A549 (cell line): ENCODE data around the gene ADAR.

Source experiments
- CTCF ChIP-seq: fragments of >200 bp; sonication (Bioruptor Twin); formaldehyde crosslinking; IDR thresholded peaks from 3 replicates; pipeline ENCODE4 v1.5.1; 2016
- HDAC2 ChIP-seq: fragments of 200-600 bp; sonication (generic); IDR thresholded peaks from 2 replicates; pipeline ENCODE4 v1.6.1; 2016
- JUN ChIP-seq, 2 experiments: fragments of >200 bp; sonication (Bioruptor Twin); formaldehyde crosslinking; IDR thresholded peaks; 2 replicates in 1 of 2; 3 replicates in 1 of 2; pipeline ENCODE4 v1.6.1; 2016 to 2017
- KDM1A ChIP-seq: fragments of 200-600 bp; sonication (generic); IDR thresholded peaks from 2 replicates; pipeline ENCODE4 v1.6.1; 2016; ENCODE audit warnings: low read depth, mild to moderate bottlenecking
- MAX ChIP-seq: IDR thresholded peaks from 2 replicates; pipeline ENCODE4 v1.6.1; 2012
- NPAS2 ChIP-seq: fragments of 250-450 bp; sonication (Bioruptor Pico); IDR thresholded peaks from 2 replicates; pipeline ENCODE4 v1.8.0; 2022; ENCODE audit warnings: mild to moderate bottlenecking, moderate library complexity, borderline replicate concordance
- NR3C1 ChIP-seq: fragments of >200 bp; sonication (Bioruptor Twin); formaldehyde crosslinking; IDR thresholded peaks from 3 replicates; pipeline ENCODE4 v1.6.1; 2017
- PBX3 ChIP-seq: IDR thresholded peaks from 2 replicates; pipeline ENCODE4 v1.6.1; 2012
- POLR2A ChIP-seq: IDR thresholded peaks from 2 replicates; pipeline ENCODE4 v1.6.1; 2012; ENCODE audit warnings: mild to moderate bottlenecking, low read length
- POLR2AphosphoS2 ChIP-seq: conservative IDR thresholded peaks from 2 replicates; pipeline ENCODE4 v1.6.1; 2012; ENCODE audit warnings: low read length, improper control_type of control experiment, inconsistent platforms
- SREBF2 ChIP-seq: fragments of 450-650 bp; IDR thresholded peaks from 2 replicates; pipeline ENCODE4 v1.6.1; 2014; ENCODE audit warnings: mild to moderate bottlenecking, moderate library complexity
- ZC3H11A ChIP-seq: fragments of 450-650 bp; IDR thresholded peaks from 2 replicates; pipeline ENCODE4 v1.6.1; 2014; ENCODE audit warnings: antibody characterized with exemption, mild to moderate bottlenecking

GRCh38 chr1:154552036-154552435 is 56.0 kb downstream of the ADAR start:
- TF ChIP-seq PBX3 (no peak), CTCF (no peak), POLR2AphosphoS2 (no peak), POLR2A (no peak), JUN (IDR thresholded peaks at IDR 0.05) (no peak), MAX (no peak), SREBF2 (no peak), NR3C1 (no peak), HDAC2 (no peak), NPAS2 (no peak), KDM1A (no peak), ZC3H11A (no peak)
